H9 (cell line): ENCODE data around the gene WIPF2. TPM values are rescaled to one million over a fixed set of nuclear protein-coding genes. Genes with fewer than 3 reads are reported as not detected.

ENCODE experiments used
- DNase-seq: peaks from one replicate; pipeline ENCODE4 v3.0.0-alpha.2; 2017
- H2AFZ ChIP-seq: one replicate; pipeline ENCODE4 v1.6.1; 2013; ENCODE audit warnings: mild to moderate bottlenecking, low read length, control low read depth, moderate library complexity
- H2AK5ac ChIP-seq: 2 replicates; pipeline ENCODE4 v1.6.1; 2013; ENCODE audit warnings: low read length, control low read depth, mixed read lengths; ENCODE audit not compliant: insufficient read length
- H2BK120ac ChIP-seq: one replicate; pipeline ENCODE4 v1.6.1; 2013; ENCODE audit warnings: low read depth, mild to moderate bottlenecking, low read length, control low read depth, inconsistent platforms; ENCODE audit not compliant: poor library complexity, severe bottlenecking
- H2BK12ac ChIP-seq: 2 replicates; pipeline ENCODE4 v1.6.1; 2013; ENCODE audit warnings: low read length, control low read depth, mixed read lengths, low read depth; ENCODE audit not compliant: insufficient read length
- H2BK15ac ChIP-seq: 2 replicates; pipeline ENCODE4 v1.6.1; 2013; ENCODE audit warnings: low read depth, low read length, control low read depth
- H2BK20ac ChIP-seq: one replicate; pipeline ENCODE4 v1.6.1; 2013; ENCODE audit warnings: low read depth, mild to moderate bottlenecking, low read length, control low read depth, inconsistent platforms; ENCODE audit not compliant: poor library complexity, severe bottlenecking
- H2BK5ac ChIP-seq: 2 replicates; pipeline ENCODE4 v1.6.1; 2013; ENCODE audit warnings: low read length, control low read depth, mixed read lengths; ENCODE audit not compliant: insufficient read length
- H3K14ac ChIP-seq: 2 replicates; pipeline ENCODE4 v1.6.1; 2013; ENCODE audit warnings: low read length, control low read depth; ENCODE audit not compliant: insufficient read depth
- H3K18ac ChIP-seq: 2 replicates; pipeline ENCODE4 v1.6.1; 2013; ENCODE audit warnings: low read depth, mild to moderate bottlenecking, mixed read lengths, low read length, control low read depth; ENCODE audit not compliant: insufficient read length
- H3K23ac ChIP-seq: 2 replicates; pipeline ENCODE4 v1.6.1; 2013; ENCODE audit warnings: low read length, control low read depth, mixed read lengths, low read depth; ENCODE audit not compliant: insufficient read length
- H3K23me2 ChIP-seq: 2 replicates; pipeline ENCODE4 v1.6.1; 2013; ENCODE audit warnings: low read depth, mild to moderate bottlenecking, mixed read lengths, low read length, control low read depth; ENCODE audit not compliant: insufficient read length, poor library complexity, severe bottlenecking
- H3K27ac ChIP-seq: 2 replicates; pipeline ENCODE4 v1.5.1; 2013; ENCODE audit warnings: low read length, control low read depth, mixed read lengths, low read depth; ENCODE audit not compliant: insufficient read length
- H3K27me3 ChIP-seq: 2 replicates; pipeline ENCODE4 v1.6.1; 2013; ENCODE audit warnings: low read length, control low read depth, inconsistent platforms; ENCODE audit not compliant: insufficient read depth
- H3K4ac ChIP-seq: 2 replicates; pipeline ENCODE4 v1.6.1; 2013; ENCODE audit warnings: low read depth, mild to moderate bottlenecking, control low read depth, inconsistent platforms, low read length, moderate library complexity
- H3K4me1 ChIP-seq: 2 replicates; pipeline ENCODE4 v1.6.1; 2013; ENCODE audit warnings: low read length, control low read depth, inconsistent platforms; ENCODE audit not compliant: insufficient read depth
- H3K4me2 ChIP-seq: 2 replicates; pipeline ENCODE4 v1.6.1; 2013; ENCODE audit warnings: low read length, control low read depth, mixed read lengths; ENCODE audit not compliant: insufficient read length, insufficient read depth
- H3K56ac ChIP-seq: 2 replicates; pipeline ENCODE4 v1.6.1; 2013; ENCODE audit warnings: low read depth, mild to moderate bottlenecking, mixed read lengths, low read length, control low read depth; ENCODE audit not compliant: insufficient read length
- H3K79me1 ChIP-seq: 2 replicates; pipeline ENCODE4 v1.6.1; 2013; ENCODE audit warnings: low read depth, mild to moderate bottlenecking, moderate library complexity, low read length, control low read depth, inconsistent platforms; ENCODE audit not compliant: insufficient read depth, poor library complexity, severe bottlenecking
- H3K79me2 ChIP-seq: 2 replicates; pipeline ENCODE4 v1.6.1; 2013; ENCODE audit warnings: low read length, control low read depth, inconsistent platforms; ENCODE audit not compliant: insufficient read depth
- H3K9ac ChIP-seq: 2 replicates; pipeline ENCODE4 v1.6.1; 2013; ENCODE audit warnings: low read length, control low read depth, mixed read lengths; ENCODE audit not compliant: insufficient read length; ENCODE audit errors: extremely low read depth
- H3K9me3 ChIP-seq: one replicate; pipeline ENCODE4 v1.6.1; 2013; ENCODE audit warnings: low read depth, low read length, inconsistent platforms; ENCODE audit not compliant: control insufficient read depth
- H3T11ph ChIP-seq: one replicate; pipeline ENCODE4 v1.6.1; 2013; ENCODE audit warnings: mild to moderate bottlenecking, low read length, control low read depth, inconsistent platforms
- H4K20me1 ChIP-seq: one replicate; pipeline ENCODE4 v1.6.1; 2013; ENCODE audit not compliant: control insufficient read depth, insufficient read length, insufficient read depth
- H4K5ac ChIP-seq: 2 replicates; pipeline ENCODE4 v1.6.1; 2013; ENCODE audit warnings: low read depth, mild to moderate bottlenecking, mixed read lengths, low read length, control low read depth; ENCODE audit not compliant: insufficient read length
- H4K8ac ChIP-seq: replicated peaks from 2 replicates; pipeline ENCODE4 v1.6.1; 2013; ENCODE audit warnings: low read length, control low read depth, mixed read lengths, low read depth; ENCODE audit not compliant: insufficient read length
- H4K91ac ChIP-seq: 2 replicates; pipeline ENCODE4 v1.6.1; 2013; ENCODE audit warnings: low read depth, mild to moderate bottlenecking, moderate library complexity, mixed read lengths, low read length, control low read depth; ENCODE audit not compliant: insufficient read length
- H3K27ac Mint-ChIP-seq, 3 experiments: 2 replicates in 2 of 3; 3 replicates in 1 of 3; pipeline ENCODE4 v1.8.0; 2020 to 2021; ENCODE audit warnings: mixed read lengths in 3 of 3, mild to moderate bottlenecking in 1 of 3, moderate library complexity in 1 of 3
- H3K27me3 Mint-ChIP-seq: 2 replicates; pipeline ENCODE4 v1.8.0; 2021; ENCODE audit warnings: low read depth, mild to moderate bottlenecking, moderate library complexity, mixed read lengths
- H3K36me3 Mint-ChIP-seq, 3 experiments: 2 replicates in 2 of 3; 3 replicates in 1 of 3; pipeline ENCODE4 v1.8.0; 2020 to 2021; ENCODE audit warnings: low read depth in 3 of 3, mixed read lengths in 3 of 3; ENCODE audit not compliant: insufficient read depth in 1 of 3
- H3K4me1 Mint-ChIP-seq, 2 experiments: 2 replicates each; pipeline ENCODE4 v1.8.0; 2020; ENCODE audit warnings: mixed read lengths in 2 of 2
- H3K4me3 Mint-ChIP-seq, 2 experiments: 2 replicates in 1 of 2; 3 replicates in 1 of 2; pipeline ENCODE4 v1.8.0; 2020 to 2021; ENCODE audit warnings: mild to moderate bottlenecking in 2 of 2, mixed read lengths in 2 of 2, moderate library complexity in 1 of 2
- H3K9me3 Mint-ChIP-seq, 2 experiments: 2 replicates in 1 of 2; 3 replicates in 1 of 2; pipeline ENCODE4 v1.8.0; 2020; ENCODE audit warnings: mild to moderate bottlenecking in 2 of 2, mixed read lengths in 2 of 2, moderate library complexity in 1 of 2
- CTCF ChIP-seq: fragments of 200-600 bp; sonication (generic); conservative IDR thresholded peaks from 3 replicates; pipeline ENCODE4 v1.8.0; 2021; ENCODE audit warnings: antibody characterized with exemption, mild to moderate bottlenecking
- WGBS: extraction: QIAGEN DNeasy Blood & Tissue Kit; methylation state at CpG from one replicate; pipeline ENCODE4 v1.1.7; 2013; ENCODE audit warnings: missing lambda C conversion rate, low lambda C conversion rate, mixed read lengths; ENCODE audit not compliant: insufficient read length; ENCODE audit errors: extremely low coverage; 5-methylcytosine and 5-hydroxymethylcytosine counted together
- total RNA-seq: library from RNA; stranded (reverse); gene quantifications from 2 replicates; pipeline ENCODE4 v1.2.1, GENCODE V29; 2021

WIPF2 gene
- total RNA-seq, 1 experiment from 2014 or later: 24.2 TPM

GRCh38 chr17:40187238-40187637 is 31.9 kb upstream of the WIPF2 start:
- no peak overlapping the region for H2BK5ac ChIP-seq
- Mint-ChIP-seq H3K9me3 (no peaks in the 10 kb centered on the region), H3K27me3 (no peaks in the 10 kb centered on the region), H3K4me1 (peaks cover 15 to 18% of the 10 kb centered on the region in 2 experiments), H3K36me3 (peaks cover 0 to 22% (median 7%) of the 10 kb centered on the region in 3 experiments; a peak in 4 of 7 replicates), H3K4me3 (no peak overlapping the region), H3K27ac (no peak overlapping the region)
- H3K4me1 ChIP-seq: no peaks in the 10 kb centered on the region
- H3K56ac ChIP-seq: no peak overlapping the region
- H2BK12ac ChIP-seq: no peak overlapping the region
- H3K27me3 ChIP-seq: no peaks in the 10 kb centered on the region
- no peaks in the 10 kb centered on the region for H4K20me1 ChIP-seq
- no peak overlapping the region for H3K4me2 ChIP-seq
- H3K9ac ChIP-seq: no peak overlapping the region
- no peak overlapping the region for H2BK15ac ChIP-seq
- H3K9me3 ChIP-seq: no peaks in the 10 kb centered on the region
- H3K27ac ChIP-seq: no peak overlapping the region
- H3K18ac ChIP-seq: no peak overlapping the region
- H3K79me2 ChIP-seq: no peaks in the 10 kb centered on the region
- no peak overlapping the region for H3K4ac ChIP-seq
- WGBS: no CpG with 5 or more reads among the region's 3 CpGs
- no peak overlapping the region for H3K14ac ChIP-seq
- H2BK20ac ChIP-seq: no peak overlapping the region
- peaks cover 10% of the 10 kb centered on the region for H3K23me2 ChIP-seq
- no peak overlapping the region for H2BK120ac ChIP-seq
- no peak overlapping the region for H4K8ac ChIP-seq
- TF ChIP-seq CTCF: no peak
- H2AK5ac ChIP-seq: no peak overlapping the region
- H4K5ac ChIP-seq: no peak overlapping the region
- H3K23ac ChIP-seq: no peak overlapping the region
- H4K91ac ChIP-seq: no peak overlapping the region
- no peak for DNase-seq
- H2AFZ ChIP-seq: no peak overlapping the region
- H3K79me1 ChIP-seq: no peaks in the 10 kb centered on the region
- no peak overlapping the region for H3T11ph ChIP-seq
